Panc1 (cell line): ENCODE data around the gene LRRC8E. TPM values are rescaled to one million over a fixed set of nuclear protein-coding genes. Genes with fewer than 3 reads are reported as not detected.

Source experiments
- ATAC-seq: fragments of 200-7000 bp; cut with Tn5 transposase; 2 replicates; pipeline ENCODE4 v1.9.1; 2020; ENCODE audit warnings: mild to moderate bottlenecking, moderate library complexity
- BruUV-seq: library from RNA; stranded (reverse); fragments of 400-500 nt; replicated peaks from 2 replicates; lab custom pipeline; 2021; lab: Mats Ljungman, UMichigan
- CTCF ChIA-PET: fragments of 300-600 bp; sonication (Branson Sonifier 250); formaldehyde crosslinking; loops from one replicate; lab custom pipeline; 2022; ENCODE audit warnings: antibody characterized with exemption; lab: Charles Lee
- POLR2A ChIA-PET: fragments of 300-600 bp; sonication (Branson Sonifier 250); formaldehyde crosslinking; loops from one replicate; lab custom pipeline; 2022; ENCODE audit warnings: antibody characterized with exemption; lab: Charles Lee
- DNase-seq: peaks from one replicate; pipeline ENCODE4 v3.0.0-alpha.2; 2010; ENCODE audit warnings: low read depth, low spot score
- H3K27ac ChIP-seq: 2 replicates; pipeline ENCODE4 v1.5.1; 2011; ENCODE audit warnings: mild to moderate bottlenecking, low read length, inconsistent platforms
- H3K27me3 ChIP-seq: fragments of 200-500 bp; sonication (Bioruptor generic); 2 replicates; pipeline ENCODE4 v1.6.0; 2014; ENCODE audit warnings: low read length, inconsistent platforms; ENCODE audit not compliant: control insufficient read depth, insufficient read depth
- H3K36me3 ChIP-seq: fragments of 200-500 bp; sonication (Bioruptor generic); 2 replicates; pipeline ENCODE4 v1.5.1; 2014; ENCODE audit warnings: inconsistent platforms, mild to moderate bottlenecking, low read length, moderate library complexity; ENCODE audit not compliant: control insufficient read depth, insufficient read depth
- H3K4me1 ChIP-seq: 2 replicates; pipeline ENCODE4 v1.5.1; 2011; ENCODE audit warnings: inconsistent platforms, mild to moderate bottlenecking, low read length, moderate library complexity; ENCODE audit not compliant: control insufficient read depth, insufficient read depth
- H3K4me3 ChIP-seq, 2 experiments: 2 replicates each; pipeline ENCODE4 v1.5.1; 2011 to 2012; ENCODE audit warnings: low read depth in 2 of 2, low read length in 2 of 2, mild to moderate bottlenecking in 2 of 2, inconsistent platforms in 1 of 2, moderate library complexity in 1 of 2
- H3K9me3 ChIP-seq: fragments of 200-500 bp; sonication (Bioruptor generic); 2 replicates; pipeline ENCODE4 v1.5.1; 2014; ENCODE audit warnings: low read depth, mild to moderate bottlenecking, inconsistent platforms, low read length, moderate library complexity; ENCODE audit not compliant: control insufficient read depth, insufficient read depth
- POLR2AphosphoS5 ChIP-seq: IDR thresholded peaks from 2 replicates; pipeline ENCODE4 v1.6.1; 2012; ENCODE audit warnings: mild to moderate bottlenecking, low read depth, low read length, moderate library complexity
- REST ChIP-seq, 2 experiments: IDR thresholded peaks; 2 replicates each; pipeline ENCODE4 v1.6.1; 2011 to 2012; ENCODE audit warnings: low read depth in 2 of 2, control low read depth in 1 of 2, low read length in 1 of 2, mild to moderate bottlenecking in 1 of 2, moderate library complexity in 1 of 2; ENCODE audit not compliant: insufficient read depth in 1 of 2
- SIN3A ChIP-seq: IDR thresholded peaks from 2 replicates; pipeline ENCODE4 v1.6.1; 2012; ENCODE audit warnings: low read depth, mild to moderate bottlenecking, low read length, moderate library complexity, borderline replicate concordance; ENCODE audit not compliant: insufficient read depth
- TCF7L2 ChIP-seq: IDR thresholded peaks from 2 replicates; pipeline ENCODE4 v1.6.1; 2011; ENCODE audit warnings: mild to moderate bottlenecking, low read depth, low read length, inconsistent platforms
- in situ Hi-C: cut with HindIII; loops from 2 replicates; pipeline ENCODE4 v1.10.0; 2016; ENCODE audit warnings: low sequenced_read_pairs, low pct_unique_long_range_greater_than_20kb
- intact Hi-C: fragments of 100-400 bp; cut with micrococcal nuclease; formaldehyde crosslinking; loops from one replicate; pipeline ENCODE4 v1.10.0; 2022; ENCODE audit not compliant: unreplicated experiment
- total RNA-seq: library from RNA; stranded (reverse); gene quantifications from one replicate; pipeline ENCODE4 v1.2.1, GENCODE V29; 2021; ENCODE audit not compliant: unreplicated experiment
- TF ChIP-seq, protein P1 (sequence below): fragments of 450-650 bp; IDR thresholded peaks from 2 replicates; pipeline ENCODE4 v1.5.1; 2017; ENCODE audit warnings: mild to moderate bottlenecking

LRRC8E gene
- total RNA-seq, 1 experiment from 2014 or later: 5.0 TPM

DNA sequence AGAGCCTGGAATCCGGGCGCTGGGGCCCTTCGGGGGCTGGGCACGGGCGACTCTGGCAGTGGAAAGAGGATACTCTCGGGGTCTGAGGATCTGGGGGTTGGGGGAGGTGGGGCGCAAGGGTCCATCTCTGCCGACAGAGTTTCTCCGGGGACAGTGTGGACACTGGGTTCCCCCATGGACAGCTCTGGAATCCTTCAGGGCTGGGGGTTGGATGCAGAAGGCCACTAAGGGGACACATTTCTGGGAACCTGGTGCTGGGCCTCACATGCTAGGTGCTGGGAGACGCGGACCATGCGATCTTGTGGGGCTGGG is 28.6 kb downstream of the LRRC8E start:
- BruUV-seq: no TSS peak

DNA sequence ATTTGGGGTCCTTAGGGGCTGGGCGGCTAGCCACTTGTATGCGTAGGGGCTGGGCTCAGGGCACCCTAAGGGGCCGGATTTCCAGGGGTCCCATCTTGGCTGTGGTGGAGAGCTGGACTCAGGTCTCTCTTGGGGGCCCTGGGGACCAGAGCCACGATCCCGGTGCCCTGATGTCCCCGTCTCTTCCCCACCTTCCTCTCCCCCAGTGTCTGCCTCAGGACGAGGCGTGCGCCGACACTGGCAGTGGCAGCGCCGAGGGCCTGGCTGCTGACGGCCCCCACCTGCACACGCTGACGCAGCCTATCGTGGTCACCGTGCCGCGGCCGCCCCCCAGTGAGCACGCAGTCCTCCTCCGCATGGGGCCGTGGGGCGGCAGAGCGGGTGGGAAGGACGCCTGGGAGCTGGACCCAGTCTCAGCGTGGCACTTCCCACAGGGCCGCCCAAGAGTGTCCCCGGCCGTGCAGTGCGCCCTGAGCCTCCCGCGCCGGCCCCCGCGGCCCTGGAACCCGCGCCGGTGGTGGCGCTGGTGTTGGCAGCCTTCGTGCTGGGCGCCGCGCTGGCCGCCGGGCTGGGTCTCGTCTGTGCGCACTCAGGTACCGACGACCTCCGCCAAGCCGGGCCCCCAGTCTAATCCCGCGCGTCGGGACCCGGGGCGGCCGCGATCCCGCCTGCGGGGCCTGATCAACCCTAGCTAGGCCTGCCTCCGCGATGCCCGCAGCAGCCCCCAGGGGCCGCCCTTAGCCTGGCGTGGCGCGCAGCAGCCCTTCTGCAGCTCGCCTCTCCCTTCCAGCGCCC is 29.2 kb downstream of the LRRC8E start:
- intact Hi-C loops: no loop called here
- no peaks in the 10 kb centered on the region for H3K9me3 ChIP-seq
- BruUV-seq: no TSS peak
- peak; percentile 63 for ATAC-seq
- H3K36me3 ChIP-seq: no peaks in the 10 kb centered on the region; the same call in 1 of the 2 replicates
- no peak for DNase-seq
- H3K4me3 ChIP-seq: peak overlapping the region; percentile 61 to 62
- H3K4me1 ChIP-seq: peaks cover 16% of the 10 kb centered on the region
- peak overlapping the region; percentile 66 for H3K27ac ChIP-seq
- TF ChIP-seq POLR2AphosphoS5 (no peak), SIN3A (no peak; the same call in 1 of the 2 replicates), TCF7L2 (0 out of 2 replicates have a peak, but pooled peaks have one; percentile 16), REST (IDR thresholded peaks at IDR 0.05; ENCODE audit: insufficient read depth in 1 of 2, low read depth in 2 of 2, low read length in 1 of 2) (no peak)
- TF ChIP-seq, protein P1, sequence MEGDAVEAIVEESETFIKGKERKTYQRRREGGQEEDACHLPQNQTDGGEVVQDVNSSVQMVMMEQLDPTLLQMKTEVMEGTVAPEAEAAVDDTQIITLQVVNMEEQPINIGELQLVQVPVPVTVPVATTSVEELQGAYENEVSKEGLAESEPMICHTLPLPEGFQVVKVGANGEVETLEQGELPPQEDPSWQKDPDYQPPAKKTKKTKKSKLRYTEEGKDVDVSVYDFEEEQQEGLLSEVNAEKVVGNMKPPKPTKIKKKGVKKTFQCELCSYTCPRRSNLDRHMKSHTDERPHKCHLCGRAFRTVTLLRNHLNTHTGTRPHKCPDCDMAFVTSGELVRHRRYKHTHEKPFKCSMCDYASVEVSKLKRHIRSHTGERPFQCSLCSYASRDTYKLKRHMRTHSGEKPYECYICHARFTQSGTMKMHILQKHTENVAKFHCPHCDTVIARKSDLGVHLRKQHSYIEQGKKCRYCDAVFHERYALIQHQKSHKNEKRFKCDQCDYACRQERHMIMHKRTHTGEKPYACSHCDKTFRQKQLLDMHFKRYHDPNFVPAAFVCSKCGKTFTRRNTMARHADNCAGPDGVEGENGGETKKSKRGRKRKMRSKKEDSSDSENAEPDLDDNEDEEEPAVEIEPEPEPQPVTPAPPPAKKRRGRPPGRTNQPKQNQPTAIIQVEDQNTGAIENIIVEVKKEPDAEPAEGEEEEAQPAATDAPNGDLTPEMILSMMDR: peak; percentile 88
- POLR2A ChIA-PET: interaction anchor here (1.3 kb wide), 1 partner anchor 26 kb away, joined by 4 read pairs; the partner anchor contains the start of gene TIMM44
- no peaks in the 10 kb centered on the region for H3K27me3 ChIP-seq
- in situ Hi-C loops: no loop called here
- CTCF ChIA-PET: no interaction called here

More for the DNA sequence above, 28.6 kb downstream of the LRRC8E start:
- intact Hi-C loops (no loop called here), in situ Hi-C loops (no loop called here)
- POLR2A ChIA-PET: interaction anchor here (1.3 kb wide), 1 partner anchor 27 kb away, joined by 4 read pairs; the partner anchor contains the start of gene TIMM44
- no peak for ATAC-seq
- CTCF ChIA-PET: no interaction called here
- Histone ChIP-seq H3K27ac (peak overlapping the region; percentile 66), H3K36me3 (no peaks in the 10 kb centered on the region; the same call in 1 of the 2 replicates), H3K27me3 (no peaks in the 10 kb centered on the region), H3K4me3 (peak overlapping the region; percentile 61 to 62), H3K4me1 (peaks cover 13% of the 10 kb centered on the region), H3K9me3 (no peaks in the 10 kb centered on the region)
- no peak for TF ChIP-seq TCF7L2
- no peak for TF ChIP-seq POLR2AphosphoS5
- no peak for TF ChIP-seq REST (IDR thresholded peaks at IDR 0.05; ENCODE audit: insufficient read depth in 1 of 2, low read depth in 2 of 2, low read length in 1 of 2)
- TF ChIP-seq SIN3A: no peak
- TF ChIP-seq, protein P1: no peak
- DNase-seq: no peak
